ENCODE measurements around the gene CCDC66.
"Not testable (repeated sequence)": the region's sequence is repeated elsewhere in the genome, so short reads cannot be mapped to it uniquely, and the experiment has no call there.

The CCDC66 gene

DNA sequence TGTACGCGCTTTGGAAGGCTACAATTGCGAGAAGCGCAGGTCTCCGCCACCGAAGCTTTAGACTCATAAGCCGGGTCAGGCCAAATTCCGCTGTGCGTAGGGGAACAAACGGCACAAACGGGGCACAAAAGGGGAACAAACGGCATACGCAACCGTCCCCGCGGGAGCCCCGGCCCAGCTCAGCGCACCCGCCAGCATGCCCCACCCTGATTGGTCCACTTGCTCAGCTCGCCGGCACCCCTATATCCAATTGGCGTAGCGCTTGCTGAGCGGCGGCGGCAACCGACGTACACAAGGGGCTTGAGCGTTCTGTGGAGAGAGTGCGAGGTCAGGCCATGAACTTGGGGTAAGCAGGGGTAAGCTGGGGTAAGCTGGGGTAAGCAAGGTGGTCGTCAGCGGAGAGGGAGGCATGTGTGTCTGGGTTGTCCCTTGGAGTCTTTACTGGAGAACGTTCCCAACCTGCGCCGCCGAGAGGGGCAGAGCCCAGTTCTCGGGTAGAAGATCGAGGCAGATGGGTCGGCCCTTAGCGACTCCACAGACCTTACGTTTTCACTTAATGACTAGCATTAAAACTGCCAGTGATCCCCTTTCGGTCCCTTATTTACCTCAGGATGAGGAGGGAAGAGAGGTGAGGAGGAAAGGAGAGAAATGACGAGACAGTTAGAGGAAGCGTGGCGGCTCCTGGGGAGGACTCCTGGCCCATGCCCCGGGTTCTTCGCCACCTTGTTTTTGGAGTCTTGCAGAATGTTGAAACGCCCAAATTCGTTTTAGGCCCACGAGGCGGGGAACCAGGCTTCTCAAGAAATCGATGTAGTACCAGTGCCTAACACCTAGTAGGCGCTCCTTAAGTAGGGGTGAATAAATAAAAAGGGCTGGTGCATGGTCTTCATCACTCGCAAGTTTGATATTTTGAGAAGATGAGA is at the start of gene CCDC66:
TSS of gene CCDC66 (plus strand) at position 268 of the 923 bp plus-strand sequence. CDS start at position 336, 68 bp downstream.
- peak; percentile 91 for DNase-seq (ENCODE audit: low spot score)

DNA sequence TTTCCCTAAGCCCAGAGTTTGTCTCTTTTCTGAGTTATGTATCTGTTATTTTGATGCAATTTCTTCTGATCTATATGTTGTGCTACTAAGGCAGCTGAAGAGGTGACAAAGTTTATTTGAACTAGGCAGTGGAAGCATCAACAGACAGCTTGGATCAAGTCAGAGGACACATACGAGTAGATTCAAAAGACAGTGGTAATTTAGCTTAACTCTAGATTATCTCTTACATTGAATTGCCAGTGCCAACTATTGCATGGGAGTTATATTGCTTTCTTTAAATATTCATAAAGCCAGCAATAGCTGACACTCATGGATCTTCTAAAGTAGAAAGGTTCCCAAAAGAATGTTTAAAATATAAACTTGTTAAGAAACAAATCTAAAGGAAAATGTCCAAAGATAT is 37.3 kb upstream of the CCDC66 start:
- no peak for DNase-seq (ENCODE audit: low spot score)

DNA sequence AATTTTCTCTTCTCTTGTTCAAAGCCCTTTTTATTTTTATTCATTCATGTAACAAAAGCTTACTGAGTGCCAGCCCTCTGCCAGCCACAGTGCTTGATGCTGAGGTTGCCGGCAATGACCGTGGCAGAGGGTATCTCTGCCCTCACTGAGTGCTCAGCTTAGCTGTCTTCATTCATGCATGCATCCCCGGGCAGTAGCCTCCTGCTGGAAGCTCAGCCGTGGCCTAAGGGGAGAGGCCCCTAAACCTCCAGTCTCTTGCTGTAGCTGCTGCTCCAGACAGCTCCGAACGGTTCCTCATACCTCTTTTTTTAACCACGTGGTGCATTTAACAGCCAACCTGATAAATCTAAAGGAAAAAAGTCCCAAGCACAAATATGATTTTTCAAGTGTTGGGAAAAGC is 34.6 kb upstream of the CCDC66 start:
- DNase-seq (ENCODE audit: low spot score), result no peak

DNA sequence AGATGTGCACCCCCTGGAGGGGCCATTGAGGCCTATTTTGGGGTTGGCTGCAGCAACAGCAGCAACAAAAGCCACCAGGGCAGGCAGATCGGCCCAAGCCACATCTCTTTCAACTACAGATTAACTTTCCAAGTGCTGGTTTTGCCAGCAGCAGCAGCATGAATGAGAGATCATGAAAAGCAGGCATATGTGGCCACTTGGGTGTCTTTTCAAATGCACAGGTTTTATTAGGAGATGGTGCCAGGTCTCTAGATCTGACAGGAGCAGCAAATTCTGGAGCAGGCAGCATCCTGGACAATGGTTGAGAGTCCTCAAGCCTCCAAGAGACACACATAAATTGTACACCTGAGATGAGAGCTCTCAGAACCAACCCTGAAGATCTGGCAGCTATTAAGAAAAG is 31.7 kb upstream of the CCDC66 start:
- DNase-seq (ENCODE audit: low spot score), result no peak

DNA sequence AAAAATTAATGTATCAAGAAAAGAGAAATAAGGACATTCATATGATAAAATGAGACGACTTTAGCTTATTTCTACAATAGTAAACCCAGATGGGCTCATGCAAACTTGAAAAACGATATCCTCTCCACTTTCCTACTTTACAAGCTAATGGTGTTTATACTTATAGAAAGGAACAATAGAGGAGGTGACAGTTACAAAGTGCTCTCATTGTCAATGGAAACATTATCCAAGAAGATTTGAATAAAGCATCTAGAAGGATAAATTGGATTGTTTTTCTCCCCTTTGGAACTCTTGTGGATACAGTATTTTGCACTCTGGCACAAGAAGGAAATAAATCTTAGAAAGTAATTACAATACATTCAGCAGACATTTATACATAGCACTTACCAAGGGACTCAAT is 20.2 kb upstream of the CCDC66 start:
- no peak for DNase-seq (ENCODE audit: low spot score)

DNA sequence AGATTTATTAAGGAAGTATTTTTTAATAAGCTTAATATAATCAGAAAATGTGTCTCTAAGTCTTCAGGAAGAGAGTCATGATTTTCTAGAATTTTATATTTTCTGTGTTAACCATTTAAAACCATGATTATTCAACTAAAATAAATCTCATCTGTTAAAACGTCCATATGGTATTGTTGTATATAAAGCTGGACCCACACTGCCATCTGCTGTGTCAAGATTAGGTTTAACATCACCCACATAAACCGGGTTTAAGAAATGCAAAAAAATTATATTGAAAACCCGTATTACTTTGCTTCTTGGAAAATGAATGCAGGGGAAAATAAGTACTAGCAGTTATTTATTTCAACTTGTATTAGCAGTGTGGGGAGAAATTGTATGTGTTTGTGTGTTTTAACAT is 9.5 kb upstream of the CCDC66 start:
- no peak for DNase-seq (ENCODE audit: low spot score)

DNA sequence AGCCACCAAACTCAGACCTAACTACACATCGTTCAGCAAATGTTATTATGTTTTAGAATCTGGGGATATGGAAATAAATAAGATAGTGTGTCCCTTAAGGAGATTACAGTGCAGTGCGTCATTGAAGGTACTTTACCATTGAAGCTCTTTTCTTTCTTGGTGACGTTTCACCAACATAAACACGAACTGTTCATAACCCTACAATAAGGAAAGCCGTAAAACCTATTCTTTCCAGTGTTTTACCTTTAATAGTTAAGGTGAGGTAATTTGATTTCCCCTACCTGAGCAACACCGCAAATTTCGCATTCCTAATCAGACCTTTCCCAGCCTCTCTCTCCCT is 826 bp downstream of the CCDC66 start:
- DNase-seq (ENCODE audit: low spot score), result no peak

DNA sequence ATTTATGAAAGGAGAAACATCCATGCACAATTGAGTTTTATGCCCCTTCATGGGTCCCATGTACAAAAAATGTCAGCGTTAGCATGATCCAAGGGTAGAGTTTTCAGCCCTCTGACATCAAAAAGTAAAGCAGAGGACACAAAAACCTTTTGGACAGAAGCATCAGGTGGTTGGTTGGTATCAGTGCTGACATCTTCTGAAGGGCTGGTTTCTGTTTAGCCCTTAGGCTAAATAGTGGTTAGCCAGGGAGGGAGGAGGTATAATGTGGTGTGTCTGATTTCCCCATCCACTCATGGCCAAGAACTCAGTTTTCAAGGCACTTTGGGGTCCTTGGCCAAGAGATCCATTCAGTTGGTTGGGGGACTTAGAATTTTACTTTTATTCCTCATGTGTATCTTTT is 16.5 kb downstream of the CCDC66 start:
- DNase-seq (ENCODE audit: low spot score), result no peak

DNA sequence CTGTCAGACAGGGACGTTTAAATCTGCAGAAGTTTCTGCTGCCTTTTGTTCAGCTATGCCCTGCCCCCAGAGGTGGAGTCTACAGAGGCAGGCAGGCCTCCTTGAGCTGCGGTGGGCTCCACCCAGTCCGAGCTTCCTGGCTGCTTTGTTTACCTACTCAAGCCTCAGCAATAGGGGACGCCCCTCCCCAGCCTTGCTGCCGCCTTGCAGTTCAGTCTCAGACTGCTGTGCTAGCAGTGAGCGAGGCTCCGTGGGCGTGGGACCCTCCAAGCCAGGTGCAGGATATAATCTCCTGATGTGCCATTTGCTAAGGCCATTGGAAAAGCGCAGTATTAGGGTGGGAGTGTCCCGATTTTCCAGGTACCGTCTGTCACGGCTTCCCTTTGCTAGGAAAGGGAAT is 25.0 kb downstream of the CCDC66 start:
- not testable (repeated sequence) for DNase-seq (ENCODE audit: low spot score)

DNA sequence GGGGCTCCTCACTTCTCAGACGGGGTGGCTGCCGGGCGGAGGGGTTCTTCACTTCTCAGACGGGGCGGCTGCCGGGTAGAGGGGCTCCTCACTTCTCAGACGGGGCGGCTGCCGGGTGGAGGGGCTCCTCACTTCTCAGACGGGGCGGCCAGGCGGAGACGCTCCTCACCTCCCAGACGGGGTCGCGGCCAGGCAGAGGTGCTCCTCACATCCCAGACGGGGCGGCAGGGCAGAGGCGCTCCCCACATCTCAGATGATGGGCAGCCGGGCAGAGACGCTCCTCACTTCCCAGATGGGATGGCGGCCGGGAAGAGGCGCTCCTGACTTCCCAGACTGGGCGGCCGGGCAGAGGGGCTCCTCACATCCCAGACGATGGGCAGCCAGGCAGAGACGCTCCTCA is 27.3 kb downstream of the CCDC66 start:
- not testable (repeated sequence) for DNase-seq (ENCODE audit: low spot score)

DNA sequence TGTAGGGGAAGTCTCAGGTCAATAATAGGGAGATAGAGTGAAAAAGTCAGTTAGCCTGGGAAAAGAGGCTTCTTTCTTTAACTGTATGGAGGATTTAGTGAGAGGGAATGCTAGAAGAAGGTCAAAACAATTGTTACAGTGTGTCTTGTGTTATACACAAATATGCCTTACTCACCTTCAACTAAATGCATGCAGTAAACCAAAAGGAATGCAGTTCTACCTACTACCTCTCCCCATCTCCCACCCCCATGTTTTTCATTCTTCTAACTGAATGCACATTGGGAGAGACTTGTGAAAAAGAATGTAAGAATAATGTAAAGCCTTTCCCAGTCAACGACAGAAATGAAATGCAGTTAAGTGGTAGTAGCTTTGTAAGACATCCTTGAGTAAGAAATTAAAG is 33.8 kb downstream of the CCDC66 start:
- DNase-seq (ENCODE audit: low spot score), result no peak

DNA sequence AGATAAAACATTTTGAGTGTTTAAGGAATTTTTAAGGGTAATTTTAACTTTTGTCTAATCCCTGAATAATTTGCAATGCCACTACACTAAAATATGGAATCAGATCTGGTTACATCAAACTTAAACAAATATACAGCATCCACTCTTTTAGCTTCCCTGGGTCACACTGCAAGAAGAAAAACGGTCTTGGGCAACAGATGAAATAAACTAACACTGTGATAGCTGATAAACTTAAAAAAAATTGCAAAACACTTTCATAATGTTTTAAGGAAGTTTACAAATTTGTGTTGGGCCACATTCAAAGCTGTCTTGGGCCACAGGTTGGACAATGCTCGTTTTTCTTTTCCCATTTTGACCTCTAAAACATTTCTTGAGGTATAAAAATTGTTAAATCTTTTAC is 34.3 kb downstream of the CCDC66 start:
- DNase-seq (ENCODE audit: low spot score), result no peak

DNA sequence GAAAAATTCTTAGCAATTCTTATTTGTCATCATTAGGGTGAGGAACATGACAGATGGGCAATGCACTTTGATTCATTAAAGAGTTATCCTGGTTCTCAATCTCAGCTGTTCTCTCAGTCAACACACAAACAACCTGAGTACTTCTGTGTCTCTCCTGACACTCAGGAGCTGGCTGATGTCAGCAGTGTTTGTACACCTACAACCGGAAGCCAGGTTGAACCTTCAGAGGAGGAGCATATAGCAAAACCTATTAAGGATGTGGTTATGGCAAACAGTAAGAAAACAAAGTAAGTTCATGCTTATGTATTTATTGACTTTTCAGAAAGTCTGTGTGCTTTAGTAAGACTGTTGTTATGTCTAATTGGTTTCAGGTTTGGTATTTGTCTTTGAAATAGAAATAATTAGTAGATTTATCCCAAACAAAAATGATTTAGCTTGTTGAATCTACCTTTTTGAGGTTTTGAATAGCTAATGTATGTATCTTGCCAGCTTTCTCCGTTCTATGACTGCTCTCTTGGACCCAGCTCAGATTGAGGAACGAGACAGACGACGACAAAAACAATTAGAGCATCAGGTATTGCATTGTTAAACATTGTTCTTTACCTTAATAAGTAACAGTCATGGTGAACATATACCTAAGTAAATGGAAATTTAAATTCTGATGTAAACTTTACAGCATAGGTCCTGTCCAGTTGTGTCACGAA is 36.6 kb downstream of the CCDC66 start:
- no peak for DNase-seq (ENCODE audit: low spot score)

DNA sequence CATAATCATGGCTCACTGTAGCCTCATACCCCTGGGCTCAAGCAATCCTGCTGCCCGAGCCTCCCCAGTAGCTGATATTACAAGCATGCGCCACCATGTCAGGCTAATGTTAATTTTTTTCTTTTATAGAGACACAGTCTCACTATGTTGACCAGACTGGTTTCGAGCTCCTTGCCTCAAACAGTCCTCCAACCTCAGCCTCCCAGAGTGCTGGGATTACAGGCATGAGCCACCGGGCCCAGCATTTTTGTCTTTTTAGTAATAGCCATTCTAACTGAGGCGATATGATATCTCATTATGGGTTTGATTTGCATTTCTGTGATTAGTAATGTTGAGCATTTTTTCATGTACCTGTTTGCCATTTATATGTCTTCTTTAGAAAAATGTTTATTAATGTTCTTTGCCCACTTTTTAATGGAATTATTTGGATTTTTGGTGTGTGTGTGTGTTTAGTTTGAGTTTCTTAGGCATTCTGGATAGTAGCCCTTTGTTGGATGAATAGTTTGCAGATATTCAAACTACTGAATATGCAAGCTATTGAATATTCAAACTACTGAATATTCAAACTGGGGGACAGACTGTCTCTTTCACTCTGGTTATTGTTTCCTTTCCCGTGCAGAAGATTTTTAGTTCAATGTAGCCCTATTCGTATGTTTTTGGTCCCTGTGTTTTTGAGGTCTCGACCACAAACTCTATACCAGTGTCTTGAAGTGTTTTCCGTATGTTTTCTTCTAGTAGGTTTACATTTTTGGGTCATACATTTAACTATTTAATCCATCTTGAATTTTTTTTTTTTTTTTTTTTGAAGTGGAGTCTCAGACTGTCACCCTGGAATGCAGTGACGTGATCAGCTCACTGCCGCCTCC is 39.2 kb downstream of the CCDC66 start:
- no peak for DNase-seq (ENCODE audit: low spot score)

DNA sequence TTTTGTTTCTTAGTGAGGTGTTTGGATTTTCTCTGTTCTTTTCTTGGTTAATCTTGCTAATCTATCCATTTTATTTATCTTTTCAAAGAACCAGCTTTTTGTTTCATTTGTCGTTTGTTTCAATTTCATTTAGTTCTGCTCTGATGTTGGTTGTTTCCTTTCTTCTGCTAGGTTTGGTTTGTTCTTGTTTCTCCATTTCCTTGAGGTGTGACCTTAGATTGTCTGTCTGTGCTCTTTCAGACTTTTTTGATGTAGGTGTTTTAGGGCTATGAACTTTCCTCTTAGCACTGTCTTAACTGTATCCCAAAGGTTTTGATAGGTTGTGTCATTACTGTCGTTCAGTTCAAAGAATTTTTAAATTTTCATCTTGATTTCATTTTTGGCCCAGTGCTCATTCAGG is 51.5 kb downstream of the CCDC66 start:
- not testable (repeated sequence) for DNase-seq (ENCODE audit: low spot score)

DNA sequence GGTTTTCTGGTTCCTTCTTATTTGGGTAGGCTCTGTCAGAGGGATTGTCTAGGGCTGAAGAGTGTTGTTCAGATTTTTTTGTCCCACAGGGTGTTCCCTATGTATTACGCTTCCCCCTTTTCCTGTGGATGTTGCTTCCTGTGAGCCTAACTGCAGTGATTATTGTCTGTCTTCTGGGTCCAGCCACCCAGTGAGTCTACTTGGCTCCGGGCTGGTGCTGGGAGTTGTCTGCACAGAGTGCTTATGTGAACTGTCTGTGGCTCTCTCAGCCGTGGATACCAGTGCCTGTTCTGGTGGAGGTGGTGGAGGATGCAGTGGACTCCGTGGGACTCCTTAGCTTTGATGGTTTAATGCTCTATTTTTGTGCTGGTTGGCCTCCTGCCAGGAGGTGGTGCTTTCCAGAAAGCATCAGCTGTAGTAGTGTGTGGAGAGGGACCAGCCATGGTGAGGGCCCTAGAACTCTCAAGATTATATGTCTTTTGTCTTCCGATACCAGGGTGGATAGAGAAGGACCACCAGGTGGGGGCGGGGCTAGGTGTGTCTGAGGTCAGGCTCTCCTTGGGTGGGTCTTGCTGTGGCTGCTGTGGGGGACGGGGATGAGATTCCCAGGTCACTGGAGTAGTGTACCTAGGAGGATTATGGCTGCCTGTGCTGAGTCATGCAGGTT is 53.8 kb downstream of the CCDC66 start:
- DNase-seq (ENCODE audit: low spot score), result no peak

DNA sequence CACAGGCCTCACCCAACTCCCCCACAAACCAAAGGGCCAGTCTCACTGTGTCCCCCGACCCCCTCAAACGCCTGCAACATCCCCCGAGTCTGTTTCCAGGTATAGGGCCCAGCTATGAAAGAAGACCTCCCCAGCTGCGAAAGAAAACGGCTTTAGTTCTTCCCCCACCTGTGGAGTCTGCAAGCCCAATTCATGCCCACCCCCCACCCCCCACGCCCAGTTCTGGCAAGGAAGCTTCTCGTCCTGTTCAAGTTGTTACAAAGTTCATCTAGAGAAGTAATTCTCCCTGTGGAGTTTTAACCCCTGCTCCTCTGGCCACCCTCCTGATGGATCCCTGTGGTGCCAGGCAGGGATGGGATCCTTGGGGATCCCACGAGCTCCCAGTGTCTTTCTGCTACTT is 54.4 kb downstream of the CCDC66 start:
- no peak for DNase-seq (ENCODE audit: low spot score)

DNA sequence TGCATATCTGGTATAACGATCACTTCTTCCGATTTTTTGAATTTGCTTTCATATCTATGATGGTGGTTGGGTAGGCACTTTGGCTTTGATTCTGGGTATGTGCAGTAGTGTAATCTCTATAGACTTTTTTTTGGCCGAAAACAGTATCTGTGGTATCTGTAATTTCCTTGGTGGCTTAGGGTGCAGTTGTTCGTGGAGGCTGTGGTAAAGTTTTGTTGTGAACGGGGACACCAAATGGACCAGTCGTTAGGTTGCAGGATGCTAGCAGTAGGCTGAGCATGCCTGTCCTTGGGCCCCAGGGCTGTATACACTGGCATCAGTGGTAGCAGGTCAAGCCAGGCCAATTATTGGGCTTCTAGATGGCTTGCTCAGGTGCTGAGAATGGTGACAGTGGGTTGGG is 55.2 kb downstream of the CCDC66 start:
- no peak for DNase-seq (ENCODE audit: low spot score)

DNA sequence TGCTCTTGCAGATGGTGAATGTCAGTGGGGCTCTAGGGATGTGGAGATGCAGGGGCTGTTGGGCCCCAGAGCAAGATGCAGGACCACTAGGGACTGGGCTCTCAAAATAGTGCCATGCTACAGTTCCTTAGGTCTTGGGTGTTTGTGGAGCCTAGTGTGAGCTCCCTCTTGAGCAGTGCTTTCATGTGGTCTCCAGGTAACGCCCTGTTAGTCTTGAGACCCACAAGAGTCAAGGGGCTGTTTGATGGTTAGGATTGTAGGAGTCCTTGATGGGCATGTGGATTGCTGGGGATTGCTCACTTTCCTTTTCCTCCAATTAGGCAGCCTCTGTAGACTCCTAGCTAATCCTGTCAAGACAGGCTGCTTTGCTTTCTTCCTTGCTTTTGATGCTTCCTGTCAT is 56.0 kb downstream of the CCDC66 start:
- DNase-seq (ENCODE audit: low spot score), result no peak

DNA sequence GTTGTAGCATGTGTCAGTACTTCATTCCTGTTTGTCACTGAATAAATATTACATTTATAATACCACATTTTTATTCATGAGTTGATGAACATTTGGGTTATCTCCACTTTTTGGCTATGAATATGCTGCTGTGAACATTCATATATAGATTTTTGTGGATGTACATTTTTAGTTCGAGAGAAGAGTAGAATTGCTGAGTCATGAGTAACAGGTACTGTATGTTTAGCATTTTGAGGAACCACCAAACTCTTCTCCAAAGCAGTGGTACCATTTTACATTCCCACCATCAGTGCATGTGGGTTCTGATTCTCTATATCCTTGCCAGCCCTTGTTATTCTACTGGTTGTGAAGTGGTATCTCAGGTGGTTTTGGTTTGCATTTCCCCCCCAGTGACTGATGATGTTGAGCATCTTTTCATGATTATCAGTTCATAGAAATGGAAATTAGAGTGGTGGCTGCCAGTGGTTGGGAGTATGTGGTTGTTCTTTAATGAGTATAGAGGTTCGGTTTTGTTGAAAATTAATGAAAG is 59.6 kb downstream of the CCDC66 start:
- no peak for DNase-seq (ENCODE audit: low spot score)

DNA sequence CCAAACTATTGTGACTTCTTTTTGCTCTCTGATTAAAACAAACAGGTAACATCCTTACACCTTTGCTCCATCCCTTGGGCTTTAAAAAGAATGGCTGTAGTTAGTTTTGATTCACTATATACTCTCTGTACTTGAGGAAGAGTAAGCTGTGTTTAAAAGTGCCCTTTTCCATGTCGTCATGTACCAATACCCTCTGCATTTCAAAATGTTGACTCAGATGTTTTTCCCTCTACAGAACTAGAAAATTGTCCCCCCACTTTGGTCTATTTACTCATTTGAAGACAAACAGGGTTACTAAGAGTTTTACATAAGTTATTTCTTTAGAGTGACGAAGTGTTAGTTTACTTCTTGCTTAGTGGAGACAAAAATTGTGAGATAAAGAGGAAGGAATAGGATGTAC is 63.4 kb downstream of the CCDC66 start:
- no peak for DNase-seq (ENCODE audit: low spot score)

DNA sequence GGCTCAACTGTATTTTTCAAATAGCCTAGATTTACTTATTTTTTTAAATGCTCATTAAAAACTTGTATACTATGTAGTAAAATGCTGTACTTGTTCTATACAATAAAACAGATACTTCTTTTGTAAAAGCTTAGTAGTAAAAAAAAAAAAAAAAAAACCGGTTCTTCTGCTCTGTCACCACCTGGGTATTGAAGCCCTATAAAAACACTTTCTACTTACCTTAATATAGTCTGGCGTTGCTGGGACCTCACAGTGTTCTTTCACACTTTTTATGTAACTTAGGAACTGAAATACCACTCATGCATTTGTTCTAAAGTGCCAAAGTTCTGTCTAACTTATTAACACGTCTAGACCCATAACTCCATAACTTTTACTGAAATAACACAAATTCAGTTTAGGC is 64.7 kb downstream of the CCDC66 start:
- no peak for DNase-seq (ENCODE audit: low spot score)
